GM12872 (cell line): Measurements from ENCODE around the gene TRIM41.

Source experiments
- TF ChIP-seq, protein P1 (sequence below): IDR thresholded peaks from 3 replicates; pipeline ENCODE4 v1.5.1; 2011; ENCODE audit warnings: low read depth, mild to moderate bottlenecking, low read length, moderate library complexity; ENCODE audit not compliant: insufficient read depth

Gene TRIM41

DNA sequence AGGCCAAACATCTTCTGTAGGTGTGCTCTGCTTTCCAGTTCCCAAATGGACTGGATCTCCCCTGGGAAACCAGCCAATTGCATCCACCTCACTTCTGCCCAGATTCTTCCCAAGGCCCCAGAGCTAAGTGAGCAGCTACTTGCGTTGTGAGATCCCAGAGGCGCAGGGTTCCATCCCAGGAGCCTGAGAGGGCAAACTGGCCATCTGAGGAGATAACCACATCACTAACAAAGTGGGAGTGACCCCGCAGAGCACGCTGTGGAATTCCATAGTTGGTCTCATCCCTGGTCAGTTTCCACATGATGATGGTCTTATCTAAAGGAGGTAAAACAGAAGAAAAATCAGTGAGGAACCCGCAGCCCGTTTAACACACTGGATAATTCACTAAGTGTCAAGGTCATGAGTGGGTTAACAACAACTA lies 19.0 kb downstream of the TRIM41 start:
- TF ChIP-seq, protein P1, sequence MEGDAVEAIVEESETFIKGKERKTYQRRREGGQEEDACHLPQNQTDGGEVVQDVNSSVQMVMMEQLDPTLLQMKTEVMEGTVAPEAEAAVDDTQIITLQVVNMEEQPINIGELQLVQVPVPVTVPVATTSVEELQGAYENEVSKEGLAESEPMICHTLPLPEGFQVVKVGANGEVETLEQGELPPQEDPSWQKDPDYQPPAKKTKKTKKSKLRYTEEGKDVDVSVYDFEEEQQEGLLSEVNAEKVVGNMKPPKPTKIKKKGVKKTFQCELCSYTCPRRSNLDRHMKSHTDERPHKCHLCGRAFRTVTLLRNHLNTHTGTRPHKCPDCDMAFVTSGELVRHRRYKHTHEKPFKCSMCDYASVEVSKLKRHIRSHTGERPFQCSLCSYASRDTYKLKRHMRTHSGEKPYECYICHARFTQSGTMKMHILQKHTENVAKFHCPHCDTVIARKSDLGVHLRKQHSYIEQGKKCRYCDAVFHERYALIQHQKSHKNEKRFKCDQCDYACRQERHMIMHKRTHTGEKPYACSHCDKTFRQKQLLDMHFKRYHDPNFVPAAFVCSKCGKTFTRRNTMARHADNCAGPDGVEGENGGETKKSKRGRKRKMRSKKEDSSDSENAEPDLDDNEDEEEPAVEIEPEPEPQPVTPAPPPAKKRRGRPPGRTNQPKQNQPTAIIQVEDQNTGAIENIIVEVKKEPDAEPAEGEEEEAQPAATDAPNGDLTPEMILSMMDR, result no peak

DNA sequence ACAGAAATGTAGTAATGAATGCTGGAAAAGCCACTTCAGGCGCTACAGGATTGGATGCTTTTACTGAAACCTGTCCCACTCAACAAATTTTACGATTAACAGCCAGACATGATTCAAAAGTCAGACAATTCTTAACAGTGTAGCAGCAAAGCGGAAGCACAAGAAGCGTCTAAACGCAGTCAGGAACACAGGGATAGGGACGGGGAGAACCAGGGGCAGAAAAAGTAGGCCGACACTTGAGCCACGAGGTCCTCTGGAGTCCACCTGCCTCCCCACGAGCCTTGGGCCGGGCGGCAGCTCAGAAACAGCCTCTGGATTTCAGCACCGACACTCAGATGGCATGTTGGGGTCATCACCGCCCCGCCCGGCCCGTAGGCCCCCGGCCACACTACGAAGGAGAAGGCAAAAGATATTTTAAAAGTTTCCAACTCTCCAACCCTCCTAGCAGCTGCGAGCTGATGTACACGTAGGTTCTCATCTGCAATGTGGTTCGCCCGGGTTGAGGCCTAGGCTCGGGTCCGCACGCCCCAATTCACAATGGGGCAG lies 20.0 kb downstream of the TRIM41 start:
- TF ChIP-seq, protein P1, result no peak

DNA sequence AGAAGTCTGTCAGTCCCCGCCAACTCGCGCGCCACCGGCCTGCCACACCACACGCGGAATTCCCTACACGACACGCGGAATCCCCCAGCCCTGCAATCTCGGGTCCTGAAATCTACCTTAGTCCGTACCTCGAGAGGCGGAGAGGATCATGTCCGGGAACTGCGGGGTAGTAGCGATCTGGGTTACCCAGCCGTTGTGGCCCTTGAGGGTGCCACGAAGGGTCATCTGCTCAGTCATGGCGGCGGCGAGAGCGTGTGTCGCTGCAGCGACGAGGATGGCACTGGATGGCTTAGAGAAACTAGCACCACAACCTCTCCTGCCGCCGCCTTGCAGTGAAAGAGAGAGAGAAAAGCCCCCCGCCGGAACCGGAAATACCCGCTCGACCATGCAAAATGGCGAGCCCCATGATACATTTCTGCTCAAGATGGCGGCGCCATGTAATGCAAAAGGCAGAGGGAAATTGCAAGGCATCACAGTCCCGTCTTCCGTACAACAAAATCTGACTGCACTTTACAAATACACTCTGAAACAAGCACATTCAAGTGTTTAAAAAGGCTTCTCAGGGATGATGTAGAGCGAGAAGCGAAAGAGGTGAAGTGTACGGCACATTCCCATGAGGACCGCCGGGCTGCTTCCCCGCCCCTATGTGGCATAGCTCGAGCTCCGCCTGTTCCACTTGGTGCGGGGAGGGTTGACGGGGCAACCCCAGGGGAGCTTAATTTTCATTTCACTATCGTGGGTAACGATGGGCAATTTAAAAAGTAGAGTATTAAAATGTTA lies 20.7 kb downstream of the TRIM41 start, which contains the start of gene RACK1:
Gene RACK1 (minus strand): TSS at position 343 of the 780 bp plus-strand sequence. CDS start 106 bp downstream, at position 237.
- TF ChIP-seq, protein P1, result no peak

DNA sequence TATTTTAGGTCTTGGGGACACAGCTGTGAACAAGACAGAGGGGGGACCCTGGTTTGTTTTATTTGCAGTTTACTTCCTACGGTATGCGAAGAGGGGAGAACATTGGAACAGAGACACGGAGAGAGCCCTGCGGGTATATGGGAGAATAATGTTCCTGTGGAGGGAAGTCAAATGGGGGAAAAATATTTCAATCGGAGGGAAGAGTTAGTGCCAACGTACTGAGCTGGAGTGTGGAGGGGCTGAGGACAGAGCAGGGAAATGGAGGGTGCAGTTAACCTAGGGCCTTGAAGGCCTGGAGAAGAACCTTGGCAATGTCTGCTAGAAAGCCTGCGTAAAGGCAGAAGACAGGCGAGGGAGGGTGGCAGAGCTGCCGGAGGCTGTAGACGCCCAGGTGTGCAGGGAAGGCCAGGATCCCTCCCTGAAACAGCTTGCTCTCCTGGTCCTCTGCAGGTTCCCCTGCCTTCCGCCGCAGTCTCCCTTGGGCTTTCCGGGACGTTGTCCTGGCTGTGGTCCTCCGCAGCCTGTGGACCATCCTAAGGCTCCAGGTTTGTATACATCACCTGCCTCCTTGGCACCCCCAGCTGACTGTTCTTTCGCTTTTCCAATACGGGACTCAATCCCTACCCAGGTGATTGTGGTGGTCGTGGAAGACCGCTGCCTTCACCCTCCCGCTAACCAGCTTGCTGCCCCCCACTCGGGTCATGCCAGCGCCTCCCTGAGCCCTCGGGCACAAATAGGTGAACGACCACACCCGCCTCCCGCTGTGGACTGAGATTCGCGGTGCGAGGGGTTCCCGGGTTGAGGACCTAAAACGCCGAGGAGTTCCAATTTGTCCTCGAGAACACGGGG lies 22.6 kb downstream of the TRIM41 start:
- TF ChIP-seq, protein P1, result no peak

DNA sequence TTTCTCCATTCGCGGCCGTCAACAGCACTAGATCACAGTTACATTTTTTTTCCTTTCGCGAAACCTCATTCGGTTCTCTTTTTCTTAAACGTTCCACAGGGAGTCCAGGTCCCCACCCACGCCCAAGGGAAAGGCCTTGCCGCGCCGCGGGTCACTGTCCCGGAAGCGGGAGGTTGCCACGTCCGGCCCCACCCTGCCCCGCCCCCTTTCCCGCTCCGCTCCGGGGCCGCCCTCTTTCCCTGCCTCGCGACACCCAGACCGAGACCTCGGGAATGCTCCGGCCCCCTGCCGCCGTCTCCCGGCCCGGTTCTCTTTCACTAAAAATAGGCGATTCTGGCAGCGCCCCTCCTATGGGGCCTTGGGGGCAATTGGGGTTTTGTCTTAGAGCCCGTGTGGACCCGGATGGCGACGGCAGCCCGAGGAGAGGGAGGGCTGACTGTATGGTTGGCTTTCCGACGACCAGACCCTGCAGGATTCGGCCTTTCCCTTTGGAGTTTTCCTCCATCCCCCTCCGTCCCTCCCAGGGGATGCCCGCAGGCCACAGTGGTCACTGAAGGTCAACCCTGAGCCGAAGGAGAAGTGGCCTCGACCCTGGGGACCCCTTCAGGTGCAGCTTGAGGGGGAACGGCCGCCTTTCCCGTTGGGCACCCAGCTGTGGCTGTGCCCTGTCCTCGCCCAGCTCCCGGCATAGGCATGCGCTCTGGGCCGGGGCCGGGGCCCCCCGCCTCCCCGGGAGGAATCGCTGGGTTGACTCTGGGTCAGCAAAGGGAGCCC lies 23.4 kb downstream of the TRIM41 start:
- TF ChIP-seq, protein P1, result no peak

DNA sequence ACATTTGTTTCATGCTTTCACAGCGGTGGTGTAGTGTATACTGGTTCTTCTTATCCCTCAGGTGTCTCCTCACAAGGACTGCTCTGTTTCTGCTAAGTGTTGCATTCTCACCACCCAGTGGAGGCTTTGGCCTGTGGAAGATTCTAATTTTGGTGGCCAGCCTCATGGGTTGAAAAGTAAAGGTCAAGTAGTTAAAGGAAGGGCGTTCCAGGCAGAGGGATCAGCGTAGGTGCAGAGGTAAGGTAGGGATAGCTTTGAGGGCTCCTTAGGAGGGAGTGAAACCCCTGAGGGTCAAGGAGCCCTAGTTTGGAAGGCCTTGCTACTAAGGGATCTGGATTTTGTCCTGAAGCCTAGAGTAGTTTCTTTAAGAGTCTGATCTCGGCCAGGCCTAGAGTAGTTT lies 25.2 kb downstream of the TRIM41 start:
- TF ChIP-seq, protein P1, result no peak
